WTC11 (cell line): Measurements from ENCODE around the gene TMTC3. TPM values are rescaled to one million over a fixed set of nuclear protein-coding genes. Genes with fewer than 3 reads are reported as not detected.

ENCODE experiments used
- ATAC-seq: fragments of 200-7000 bp; cut with Tn5 transposase; 2 replicates; pipeline ENCODE4 v1.10.0; 2021; ENCODE audit warnings: mild to moderate bottlenecking, moderate library complexity
- CTCF ChIA-PET: fragments of 300-600 bp; sonication (Branson Sonifier 250); formaldehyde crosslinking; loops from one replicate; lab custom pipeline; 2021; ENCODE audit warnings: antibody characterized with exemption; lab: Charles Lee
- POLR2A ChIA-PET: fragments of 350-600 bp; sonication (Branson Sonifier 250); formaldehyde crosslinking; loops from one replicate; lab custom pipeline; 2021; ENCODE audit warnings: antibody characterized with exemption; lab: Charles Lee
- DNase-seq: peaks from one replicate; pipeline ENCODE4 v3.0.0; 2021; ENCODE audit warnings: low spot score
- H3K27ac Mint-ChIP-seq: 2 replicates; pipeline ENCODE4 v1.8.0; 2021; ENCODE audit warnings: mixed read lengths
- H3K27me3 Mint-ChIP-seq: 2 replicates; pipeline ENCODE4 v1.8.0; 2021; ENCODE audit warnings: low read depth, mild to moderate bottlenecking, moderate library complexity, mixed read lengths
- H3K36me3 Mint-ChIP-seq: 2 replicates; pipeline ENCODE4 v1.8.0; 2021; ENCODE audit warnings: mixed read lengths
- H3K4me1 Mint-ChIP-seq: 2 replicates; pipeline ENCODE4 v1.8.0; 2022; ENCODE audit warnings: mixed read lengths
- H3K4me3 Mint-ChIP-seq: 2 replicates; pipeline ENCODE4 v1.8.0; 2021; ENCODE audit warnings: mild to moderate bottlenecking, moderate library complexity, mixed read lengths
- H3K9me3 Mint-ChIP-seq: 2 replicates; pipeline ENCODE4 v1.8.0; 2021; ENCODE audit warnings: mixed read lengths
- ATF1 ChIP-seq: sonication (generic); formaldehyde crosslinking; IDR thresholded peaks from 2 replicates; pipeline ENCODE4 v1.8.1; 2023; ENCODE audit warnings: mild to moderate bottlenecking, moderate library complexity, missing genetic modification reagents
- CREM ChIP-seq: sonication (generic); formaldehyde crosslinking; IDR thresholded peaks from 2 replicates; pipeline ENCODE4 v1.8.1; 2022; ENCODE audit warnings: mild to moderate bottlenecking, missing genetic modification reagents, moderate library complexity
- ETV6 ChIP-seq: sonication (generic); formaldehyde crosslinking; IDR thresholded peaks from 2 replicates; pipeline ENCODE4 v1.8.1; 2022; ENCODE audit warnings: mild to moderate bottlenecking, missing genetic modification reagents
- IRF2 ChIP-seq: sonication (generic); formaldehyde crosslinking; IDR thresholded peaks from 2 replicates; pipeline ENCODE4 v1.8.0; 2022; ENCODE audit warnings: low read depth, missing genetic modification reagents, borderline replicate concordance
- JAZF1 ChIP-seq: fragments of 250-450 bp; sonication (Bioruptor Pico); IDR thresholded peaks from 2 replicates; pipeline ENCODE4 v1.9.0; 2021; ENCODE audit warnings: moderate library complexity, mild to moderate bottlenecking, inconsistent platforms
- KAT7 ChIP-seq: sonication (generic); formaldehyde crosslinking; IDR thresholded peaks from 2 replicates; pipeline ENCODE4 v1.8.1; 2023; ENCODE audit warnings: missing genetic modification reagents, mild to moderate bottlenecking, borderline replicate concordance
- NFE2L1 ChIP-seq: sonication (generic); formaldehyde crosslinking; IDR thresholded peaks from 2 replicates; pipeline ENCODE4 v1.8.1; 2023; ENCODE audit warnings: missing genetic modification reagents
- PRRX2 ChIP-seq: fragments of 250-450 bp; sonication (Bioruptor Pico); IDR thresholded peaks from 2 replicates; pipeline ENCODE4 v1.8.0; 2021; ENCODE audit warnings: mild to moderate bottlenecking
- RELA ChIP-seq: sonication (generic); formaldehyde crosslinking; IDR thresholded peaks from 2 replicates; pipeline ENCODE4 v1.8.1; 2022; ENCODE audit warnings: missing genetic modification reagents, mild to moderate bottlenecking, borderline replicate concordance
- total RNA-seq: library from RNA; stranded (reverse); gene quantifications from 3 replicates; pipeline ENCODE4 v1.2.3, GENCODE V29; 2021
- TF ChIP-seq, protein P1 (sequence below): fragments of 250-450 bp; sonication (Bioruptor Pico); conservative IDR thresholded peaks from 2 replicates; pipeline ENCODE4 v1.9.0; 2021; ENCODE audit warnings: mild to moderate bottlenecking
- TF ChIP-seq, protein P2 (sequence below): sonication (generic); formaldehyde crosslinking; IDR thresholded peaks from 2 replicates; pipeline ENCODE4 v1.8.0; 2022; ENCODE audit warnings: mild to moderate bottlenecking, missing genetic modification reagents
- TF ChIP-seq, protein P3 (sequence below): sonication (generic); formaldehyde crosslinking; IDR thresholded peaks from 2 replicates; pipeline ENCODE4 v1.8.1; 2022; ENCODE audit warnings: missing genetic modification reagents, borderline replicate concordance
- TF ChIP-seq, protein P4 (sequence below): sonication (generic); formaldehyde crosslinking; IDR thresholded peaks from 2 replicates; pipeline ENCODE4 v1.8.1; 2022; ENCODE audit warnings: mild to moderate bottlenecking, moderate library complexity, missing genetic modification reagents
- TF ChIP-seq, protein P5 (sequence below): sonication (generic); formaldehyde crosslinking; IDR thresholded peaks from 2 replicates; pipeline ENCODE4 v1.8.0; 2022; ENCODE audit warnings: mild to moderate bottlenecking, missing genetic modification reagents
- TF ChIP-seq, protein P6 (sequence below): sonication (generic); formaldehyde crosslinking; IDR thresholded peaks from 2 replicates; pipeline ENCODE4 v1.8.1; 2023; ENCODE audit warnings: mild to moderate bottlenecking, missing genetic modification reagents, moderate library complexity
- TF ChIP-seq, protein P7 (sequence below): sonication (generic); formaldehyde crosslinking; IDR thresholded peaks from 2 replicates; pipeline ENCODE4 v1.8.1; 2023; ENCODE audit warnings: mild to moderate bottlenecking, moderate library complexity, missing genetic modification reagents
- TF ChIP-seq, protein P8 (sequence below): fragments of 250-450 bp; sonication (Bioruptor Pico); IDR thresholded peaks from 2 replicates; pipeline ENCODE4 v1.9.0; 2021; ENCODE audit warnings: mild to moderate bottlenecking, borderline replicate concordance
- TF ChIP-seq, protein P9 (sequence below): sonication (generic); formaldehyde crosslinking; IDR thresholded peaks from 2 replicates; pipeline ENCODE4 v1.8.1; 2023; ENCODE audit warnings: mild to moderate bottlenecking, missing genetic modification reagents

TMTC3 gene
- total RNA-seq, 1 experiment from 2014 or later, result 38.8 TPM

DNA sequence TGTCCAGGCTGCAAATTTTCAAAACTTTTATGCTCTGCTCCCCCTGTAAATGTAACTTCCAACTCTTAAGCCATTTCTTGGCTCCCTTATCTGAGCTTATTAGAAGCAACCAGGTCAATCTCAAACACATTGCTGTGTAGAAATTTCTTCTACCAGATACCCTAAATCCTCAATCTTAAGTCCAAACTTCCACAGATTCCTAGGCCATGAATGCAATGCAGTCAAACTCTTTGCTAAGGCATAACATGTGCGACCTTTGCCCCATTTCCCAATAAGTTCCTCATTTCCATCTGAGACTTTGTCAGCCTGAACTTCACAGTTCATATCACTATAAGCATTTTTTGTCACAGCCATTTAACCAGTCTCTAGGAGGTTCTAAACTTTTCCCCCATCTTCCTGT is 64.5 kb downstream of the TMTC3 start (continued):
- TF ChIP-seq, protein P1, sequence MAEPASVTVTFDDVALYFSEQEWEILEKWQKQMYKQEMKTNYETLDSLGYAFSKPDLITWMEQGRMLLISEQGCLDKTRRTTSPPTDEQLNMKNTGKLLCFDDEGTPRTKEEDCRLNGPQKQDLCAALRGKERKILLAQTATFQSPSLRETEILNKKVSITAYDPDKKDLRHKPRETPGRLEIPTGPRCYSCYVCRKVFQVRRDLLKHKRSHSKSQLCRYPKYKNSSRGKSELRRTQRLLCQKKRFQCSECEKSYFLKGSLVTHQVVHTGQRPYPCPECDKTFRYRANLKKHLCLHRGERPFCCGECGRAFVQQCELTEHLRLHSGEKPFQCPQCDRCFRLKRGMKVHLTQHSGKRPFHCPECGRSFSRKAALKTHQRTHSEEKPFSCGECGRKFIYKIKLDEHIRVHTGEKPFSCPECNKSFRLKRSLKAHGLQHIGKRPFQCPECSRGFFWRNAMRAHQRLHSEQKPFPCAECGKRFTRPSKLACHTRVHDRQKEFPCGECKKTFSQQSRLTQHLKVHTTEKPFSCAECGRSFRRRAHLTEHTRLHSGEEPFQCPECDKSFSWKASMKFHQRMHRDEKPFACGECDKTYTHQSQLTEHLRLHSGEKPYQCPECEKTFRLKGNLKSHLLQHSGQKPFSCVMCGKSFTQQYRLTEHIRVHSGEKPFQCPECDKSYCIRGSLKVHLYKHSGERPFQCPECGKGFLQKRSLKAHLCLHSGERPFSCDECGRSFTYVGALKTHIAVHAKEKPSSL, result no peak
- TF ChIP-seq CREM (CRISPR knock-in tag), result no peak
- TF ChIP-seq, protein P2, sequence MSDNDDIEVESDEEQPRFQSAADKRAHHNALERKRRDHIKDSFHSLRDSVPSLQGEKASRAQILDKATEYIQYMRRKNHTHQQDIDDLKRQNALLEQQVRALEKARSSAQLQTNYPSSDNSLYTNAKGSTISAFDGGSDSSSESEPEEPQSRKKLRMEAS (CRISPR knock-in tag), result no peak
- TF ChIP-seq, protein P3, sequence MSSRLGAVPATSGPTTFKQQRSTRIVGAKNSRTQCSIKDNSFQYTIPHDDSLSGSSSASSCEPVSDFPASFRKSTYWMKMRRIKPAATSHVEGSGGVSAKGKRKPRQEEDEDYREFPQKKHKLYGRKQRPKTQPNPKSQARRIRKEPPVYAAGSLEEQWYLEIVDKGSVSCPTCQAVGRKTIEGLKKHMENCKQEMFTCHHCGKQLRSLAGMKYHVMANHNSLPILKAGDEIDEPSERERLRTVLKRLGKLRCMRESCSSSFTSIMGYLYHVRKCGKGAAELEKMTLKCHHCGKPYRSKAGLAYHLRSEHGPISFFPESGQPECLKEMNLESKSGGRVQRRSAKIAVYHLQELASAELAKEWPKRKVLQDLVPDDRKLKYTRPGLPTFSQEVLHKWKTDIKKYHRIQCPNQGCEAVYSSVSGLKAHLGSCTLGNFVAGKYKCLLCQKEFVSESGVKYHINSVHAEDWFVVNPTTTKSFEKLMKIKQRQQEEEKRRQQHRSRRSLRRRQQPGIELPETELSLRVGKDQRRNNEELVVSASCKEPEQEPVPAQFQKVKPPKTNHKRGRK, result no peak
- TF ChIP-seq, protein P4, sequence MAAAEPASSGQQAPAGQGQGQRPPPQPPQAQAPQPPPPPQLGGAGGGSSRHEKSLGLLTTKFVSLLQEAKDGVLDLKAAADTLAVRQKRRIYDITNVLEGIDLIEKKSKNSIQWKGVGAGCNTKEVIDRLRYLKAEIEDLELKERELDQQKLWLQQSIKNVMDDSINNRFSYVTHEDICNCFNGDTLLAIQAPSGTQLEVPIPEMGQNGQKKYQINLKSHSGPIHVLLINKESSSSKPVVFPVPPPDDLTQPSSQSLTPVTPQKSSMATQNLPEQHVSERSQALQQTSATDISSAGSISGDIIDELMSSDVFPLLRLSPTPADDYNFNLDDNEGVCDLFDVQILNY (CRISPR knock-in tag), result no peak
- no peak for TF ChIP-seq IRF2
- TF ChIP-seq, protein P5, sequence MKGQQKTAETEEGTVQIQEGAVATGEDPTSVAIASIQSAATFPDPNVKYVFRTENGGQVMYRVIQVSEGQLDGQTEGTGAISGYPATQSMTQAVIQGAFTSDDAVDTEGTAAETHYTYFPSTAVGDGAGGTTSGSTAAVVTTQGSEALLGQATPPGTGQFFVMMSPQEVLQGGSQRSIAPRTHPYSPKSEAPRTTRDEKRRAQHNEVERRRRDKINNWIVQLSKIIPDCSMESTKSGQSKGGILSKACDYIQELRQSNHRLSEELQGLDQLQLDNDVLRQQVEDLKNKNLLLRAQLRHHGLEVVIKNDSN (CRISPR knock-in tag), result no peak
- TF ChIP-seq, protein P6, sequence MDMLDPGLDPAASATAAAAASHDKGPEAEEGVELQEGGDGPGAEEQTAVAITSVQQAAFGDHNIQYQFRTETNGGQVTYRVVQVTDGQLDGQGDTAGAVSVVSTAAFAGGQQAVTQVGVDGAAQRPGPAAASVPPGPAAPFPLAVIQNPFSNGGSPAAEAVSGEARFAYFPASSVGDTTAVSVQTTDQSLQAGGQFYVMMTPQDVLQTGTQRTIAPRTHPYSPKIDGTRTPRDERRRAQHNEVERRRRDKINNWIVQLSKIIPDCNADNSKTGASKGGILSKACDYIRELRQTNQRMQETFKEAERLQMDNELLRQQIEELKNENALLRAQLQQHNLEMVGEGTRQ (CRISPR knock-in tag), result no peak
- TF ChIP-seq JAZF1, result no peak
- no peak for TF ChIP-seq PRRX2
- no peak for TF ChIP-seq NFE2L1 (CRISPR knock-in tag)
- TF ChIP-seq KAT7 (CRISPR knock-in tag), result no peak
- TF ChIP-seq, all 79 proteins: peak for 0

DNA sequence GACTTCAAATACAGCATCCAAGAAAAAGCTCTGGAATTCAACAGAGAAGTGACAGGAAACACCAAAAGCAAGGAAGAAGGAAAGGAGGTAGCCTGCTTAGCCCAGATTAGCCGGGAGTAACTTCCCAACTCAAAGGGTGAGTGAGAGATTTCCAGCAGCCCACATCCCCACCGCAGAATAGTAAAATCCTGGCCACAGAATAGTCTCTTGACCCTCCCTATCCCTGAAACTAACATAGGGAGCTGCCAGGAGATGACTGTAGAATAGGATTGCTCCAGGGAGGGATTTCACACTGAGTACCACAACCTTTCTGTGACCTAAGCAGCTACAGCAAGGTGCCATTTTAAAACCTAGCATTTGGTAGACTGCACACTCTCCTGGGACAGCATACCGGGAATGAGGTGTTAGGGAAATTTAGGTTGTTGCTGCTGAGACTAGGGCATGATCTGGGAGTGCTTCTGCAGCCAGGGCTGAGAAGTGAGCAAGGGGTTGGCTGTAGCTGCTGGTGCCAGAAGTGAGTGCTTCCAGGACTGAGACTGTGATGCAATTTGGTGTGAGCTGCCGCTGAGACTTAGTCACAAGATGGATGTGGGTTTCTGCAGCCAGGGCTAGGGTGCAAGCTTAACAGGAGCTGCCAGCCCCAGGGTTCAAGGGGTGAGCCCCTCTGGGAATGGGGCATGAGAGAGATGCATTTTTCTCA is 66.0 kb downstream of the TMTC3 start:
- peaks cover 45% of the 10 kb centered on the region for H3K36me3 Mint-ChIP-seq
- H3K27me3 Mint-ChIP-seq, result peaks cover 2% of the 10 kb centered on the region; the same call in 1 of the 2 replicates
- H3K4me3 Mint-ChIP-seq, result no peak overlapping the region
- POLR2A ChIA-PET, result no interaction called here
- no peak for DNase-seq
- no peak for ATAC-seq
- CTCF ChIA-PET, result no interaction called here
- no peaks in the 10 kb centered on the region for H3K4me1 Mint-ChIP-seq
- H3K9me3 Mint-ChIP-seq, result peaks cover 78% of the 10 kb centered on the region
- H3K27ac Mint-ChIP-seq, result no peak overlapping the region
- TF ChIP-seq ATF1 (CRISPR knock-in tag) (no peak), ETV6 (CRISPR knock-in tag) (no peak), RELA (CRISPR knock-in tag) (no peak)
- TF ChIP-seq, protein P3, result no peak
- TF ChIP-seq, protein P7, sequence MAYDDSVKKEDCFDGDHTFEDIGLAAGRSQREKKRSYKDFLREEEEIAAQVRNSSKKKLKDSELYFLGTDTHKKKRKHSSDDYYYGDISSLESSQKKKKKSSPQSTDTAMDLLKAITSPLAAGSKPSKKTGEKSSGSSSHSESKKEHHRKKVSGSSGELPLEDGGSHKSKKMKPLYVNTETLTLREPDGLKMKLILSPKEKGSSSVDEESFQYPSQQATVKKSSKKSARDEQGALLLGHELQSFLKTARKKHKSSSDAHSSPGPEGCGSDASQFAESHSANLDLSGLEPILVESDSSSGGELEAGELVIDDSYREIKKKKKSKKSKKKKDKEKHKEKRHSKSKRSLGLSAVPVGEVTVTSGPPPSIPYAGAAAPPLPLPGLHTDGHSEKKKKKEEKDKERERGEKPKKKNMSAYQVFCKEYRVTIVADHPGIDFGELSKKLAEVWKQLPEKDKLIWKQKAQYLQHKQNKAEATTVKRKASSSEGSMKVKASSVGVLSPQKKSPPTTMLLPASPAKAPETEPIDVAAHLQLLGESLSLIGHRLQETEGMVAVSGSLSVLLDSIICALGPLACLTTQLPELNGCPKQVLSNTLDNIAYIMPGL, result no peak
- TF ChIP-seq, protein P8, sequence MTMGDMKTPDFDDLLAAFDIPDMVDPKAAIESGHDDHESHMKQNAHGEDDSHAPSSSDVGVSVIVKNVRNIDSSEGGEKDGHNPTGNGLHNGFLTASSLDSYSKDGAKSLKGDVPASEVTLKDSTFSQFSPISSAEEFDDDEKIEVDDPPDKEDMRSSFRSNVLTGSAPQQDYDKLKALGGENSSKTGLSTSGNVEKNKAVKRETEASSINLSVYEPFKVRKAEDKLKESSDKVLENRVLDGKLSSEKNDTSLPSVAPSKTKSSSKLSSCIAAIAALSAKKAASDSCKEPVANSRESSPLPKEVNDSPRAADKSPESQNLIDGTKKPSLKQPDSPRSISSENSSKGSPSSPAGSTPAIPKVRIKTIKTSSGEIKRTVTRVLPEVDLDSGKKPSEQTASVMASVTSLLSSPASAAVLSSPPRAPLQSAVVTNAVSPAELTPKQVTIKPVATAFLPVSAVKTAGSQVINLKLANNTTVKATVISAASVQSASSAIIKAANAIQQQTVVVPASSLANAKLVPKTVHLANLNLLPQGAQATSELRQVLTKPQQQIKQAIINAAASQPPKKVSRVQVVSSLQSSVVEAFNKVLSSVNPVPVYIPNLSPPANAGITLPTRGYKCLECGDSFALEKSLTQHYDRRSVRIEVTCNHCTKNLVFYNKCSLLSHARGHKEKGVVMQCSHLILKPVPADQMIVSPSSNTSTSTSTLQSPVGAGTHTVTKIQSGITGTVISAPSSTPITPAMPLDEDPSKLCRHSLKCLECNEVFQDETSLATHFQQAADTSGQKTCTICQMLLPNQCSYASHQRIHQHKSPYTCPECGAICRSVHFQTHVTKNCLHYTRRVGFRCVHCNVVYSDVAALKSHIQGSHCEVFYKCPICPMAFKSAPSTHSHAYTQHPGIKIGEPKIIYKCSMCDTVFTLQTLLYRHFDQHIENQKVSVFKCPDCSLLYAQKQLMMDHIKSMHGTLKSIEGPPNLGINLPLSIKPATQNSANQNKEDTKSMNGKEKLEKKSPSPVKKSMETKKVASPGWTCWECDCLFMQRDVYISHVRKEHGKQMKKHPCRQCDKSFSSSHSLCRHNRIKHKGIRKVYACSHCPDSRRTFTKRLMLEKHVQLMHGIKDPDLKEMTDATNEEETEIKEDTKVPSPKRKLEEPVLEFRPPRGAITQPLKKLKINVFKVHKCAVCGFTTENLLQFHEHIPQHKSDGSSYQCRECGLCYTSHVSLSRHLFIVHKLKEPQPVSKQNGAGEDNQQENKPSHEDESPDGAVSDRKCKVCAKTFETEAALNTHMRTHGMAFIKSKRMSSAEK, result no peak
- TF ChIP-seq, protein P9, sequence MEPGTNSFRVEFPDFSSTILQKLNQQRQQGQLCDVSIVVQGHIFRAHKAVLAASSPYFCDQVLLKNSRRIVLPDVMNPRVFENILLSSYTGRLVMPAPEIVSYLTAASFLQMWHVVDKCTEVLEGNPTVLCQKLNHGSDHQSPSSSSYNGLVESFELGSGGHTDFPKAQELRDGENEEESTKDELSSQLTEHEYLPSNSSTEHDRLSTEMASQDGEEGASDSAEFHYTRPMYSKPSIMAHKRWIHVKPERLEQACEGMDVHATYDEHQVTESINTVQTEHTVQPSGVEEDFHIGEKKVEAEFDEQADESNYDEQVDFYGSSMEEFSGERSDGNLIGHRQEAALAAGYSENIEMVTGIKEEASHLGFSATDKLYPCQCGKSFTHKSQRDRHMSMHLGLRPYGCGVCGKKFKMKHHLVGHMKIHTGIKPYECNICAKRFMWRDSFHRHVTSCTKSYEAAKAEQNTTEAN (CRISPR knock-in tag), result no peak
